SH-SY5Y (cell line): ENCODE measurements around the gene CCL25.

Source experiments
- GATA2 ChIP-seq: IDR thresholded peaks from 2 replicates; pipeline ENCODE4 v1.6.1; 2011; ENCODE audit warnings: mild to moderate bottlenecking, low read depth, low read length
- GATA3 ChIP-seq: IDR thresholded peaks from 2 replicates; pipeline ENCODE4 v1.6.1; 2011; ENCODE audit warnings: low read depth, mild to moderate bottlenecking, low read length, moderate library complexity

DNA sequence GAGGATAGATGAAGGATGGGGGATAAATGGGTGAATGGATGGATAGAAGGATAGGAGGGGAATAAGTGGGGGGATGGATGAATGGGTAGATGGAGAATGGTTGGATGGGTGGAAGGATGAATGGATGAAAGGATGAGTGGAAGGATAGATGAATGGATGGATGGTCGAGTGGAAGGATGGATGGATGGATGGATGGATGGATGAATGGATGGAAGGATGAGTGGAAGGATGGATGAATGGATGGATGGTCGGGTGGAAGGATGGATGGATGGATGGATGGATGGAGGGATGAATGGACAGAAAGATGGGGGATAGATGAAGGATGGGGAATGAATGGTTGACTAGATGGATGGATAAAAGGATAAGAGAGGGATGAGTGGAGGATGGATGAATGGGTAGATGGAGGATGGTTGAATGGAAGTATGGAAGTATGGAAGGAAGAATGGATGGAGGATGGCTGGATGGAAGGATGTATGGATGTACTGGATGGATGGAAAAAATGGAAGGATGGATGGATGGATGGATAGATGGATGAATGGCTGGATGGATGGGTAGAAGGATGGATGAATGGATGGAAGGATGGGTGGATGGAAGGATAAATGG, 54.8 kb downstream of the CCL25 start:
- TF ChIP-seq GATA2 (no peak), GATA3 (no peak)
